ENCODE measurements around the gene SLIT3.
A peak's percentile ranks its signal among the peaks of the same experiment; 100 is the strongest.

SLIT3 gene

GRCh38 chr5:168950241-168950951 lies 350.5 kb downstream of the SLIT3 start:
- TF ChIP-seq POLR2AphosphoS5 (IDR thresholded peaks at IDR 0.05; ENCODE audit: low read depth), result no peak
- TF ChIP-seq, protein P1, sequence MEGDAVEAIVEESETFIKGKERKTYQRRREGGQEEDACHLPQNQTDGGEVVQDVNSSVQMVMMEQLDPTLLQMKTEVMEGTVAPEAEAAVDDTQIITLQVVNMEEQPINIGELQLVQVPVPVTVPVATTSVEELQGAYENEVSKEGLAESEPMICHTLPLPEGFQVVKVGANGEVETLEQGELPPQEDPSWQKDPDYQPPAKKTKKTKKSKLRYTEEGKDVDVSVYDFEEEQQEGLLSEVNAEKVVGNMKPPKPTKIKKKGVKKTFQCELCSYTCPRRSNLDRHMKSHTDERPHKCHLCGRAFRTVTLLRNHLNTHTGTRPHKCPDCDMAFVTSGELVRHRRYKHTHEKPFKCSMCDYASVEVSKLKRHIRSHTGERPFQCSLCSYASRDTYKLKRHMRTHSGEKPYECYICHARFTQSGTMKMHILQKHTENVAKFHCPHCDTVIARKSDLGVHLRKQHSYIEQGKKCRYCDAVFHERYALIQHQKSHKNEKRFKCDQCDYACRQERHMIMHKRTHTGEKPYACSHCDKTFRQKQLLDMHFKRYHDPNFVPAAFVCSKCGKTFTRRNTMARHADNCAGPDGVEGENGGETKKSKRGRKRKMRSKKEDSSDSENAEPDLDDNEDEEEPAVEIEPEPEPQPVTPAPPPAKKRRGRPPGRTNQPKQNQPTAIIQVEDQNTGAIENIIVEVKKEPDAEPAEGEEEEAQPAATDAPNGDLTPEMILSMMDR (IDR thresholded peaks at IDR 0.05; ENCODE audit: insufficient read depth, low read length), result no peak
- no peak for TF ChIP-seq SPI1 (IDR thresholded peaks at IDR 0.05; ENCODE audit: borderline replicate concordance, low read depth)
- TF ChIP-seq, protein P2, sequence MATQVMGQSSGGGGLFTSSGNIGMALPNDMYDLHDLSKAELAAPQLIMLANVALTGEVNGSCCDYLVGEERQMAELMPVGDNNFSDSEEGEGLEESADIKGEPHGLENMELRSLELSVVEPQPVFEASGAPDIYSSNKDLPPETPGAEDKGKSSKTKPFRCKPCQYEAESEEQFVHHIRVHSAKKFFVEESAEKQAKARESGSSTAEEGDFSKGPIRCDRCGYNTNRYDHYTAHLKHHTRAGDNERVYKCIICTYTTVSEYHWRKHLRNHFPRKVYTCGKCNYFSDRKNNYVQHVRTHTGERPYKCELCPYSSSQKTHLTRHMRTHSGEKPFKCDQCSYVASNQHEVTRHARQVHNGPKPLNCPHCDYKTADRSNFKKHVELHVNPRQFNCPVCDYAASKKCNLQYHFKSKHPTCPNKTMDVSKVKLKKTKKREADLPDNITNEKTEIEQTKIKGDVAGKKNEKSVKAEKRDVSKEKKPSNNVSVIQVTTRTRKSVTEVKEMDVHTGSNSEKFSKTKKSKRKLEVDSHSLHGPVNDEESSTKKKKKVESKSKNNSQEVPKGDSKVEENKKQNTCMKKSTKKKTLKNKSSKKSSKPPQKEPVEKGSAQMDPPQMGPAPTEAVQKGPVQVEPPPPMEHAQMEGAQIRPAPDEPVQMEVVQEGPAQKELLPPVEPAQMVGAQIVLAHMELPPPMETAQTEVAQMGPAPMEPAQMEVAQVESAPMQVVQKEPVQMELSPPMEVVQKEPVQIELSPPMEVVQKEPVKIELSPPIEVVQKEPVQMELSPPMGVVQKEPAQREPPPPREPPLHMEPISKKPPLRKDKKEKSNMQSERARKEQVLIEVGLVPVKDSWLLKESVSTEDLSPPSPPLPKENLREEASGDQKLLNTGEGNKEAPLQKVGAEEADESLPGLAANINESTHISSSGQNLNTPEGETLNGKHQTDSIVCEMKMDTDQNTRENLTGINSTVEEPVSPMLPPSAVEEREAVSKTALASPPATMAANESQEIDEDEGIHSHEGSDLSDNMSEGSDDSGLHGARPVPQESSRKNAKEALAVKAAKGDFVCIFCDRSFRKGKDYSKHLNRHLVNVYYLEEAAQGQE (IDR thresholded peaks at IDR 0.05; ENCODE audit: insufficient replicate concordance, low read depth), result no peak
- no peak for TF ChIP-seq GABPA (IDR thresholded peaks at IDR 0.05; ENCODE audit: low read depth)
- DNase-seq (ENCODE audit: low read depth in 1 of 2, low spot score in 1 of 2), result no peak
- Histone ChIP-seq H3K27ac (replicated peaks) (no peak overlapping the region), H3K27me3 (ENCODE audit: insufficient read depth, poor library complexity, severe bottlenecking) (no peaks in the 10 kb centered on the region), H3K4me3 (replicated peaks; ENCODE audit: insufficient read depth, low read length) (no peak overlapping the region)

DNA sequence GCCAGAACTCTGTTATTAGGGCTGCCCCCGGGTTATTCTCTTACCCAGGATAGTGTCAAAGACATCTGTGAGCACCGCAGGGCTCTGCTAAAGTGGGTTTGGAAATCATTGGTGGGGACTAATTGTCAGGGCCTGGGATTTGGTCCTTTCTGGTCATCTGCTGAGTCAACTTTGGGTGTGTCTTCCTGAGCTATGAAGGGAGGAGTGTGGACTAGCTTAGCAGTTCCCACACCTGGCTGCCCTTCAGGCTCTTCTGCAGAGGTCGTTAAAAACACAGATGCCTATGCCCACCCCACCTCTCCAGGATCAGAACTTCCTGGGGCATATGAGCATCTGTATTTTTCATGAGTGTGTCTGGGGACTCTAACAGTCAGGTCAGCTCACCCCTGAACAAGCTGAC lies 352.2 kb downstream of the SLIT3 start:
- no peak for TF ChIP-seq SPI1 (IDR thresholded peaks at IDR 0.05; ENCODE audit: borderline replicate concordance, low read depth)
- Histone ChIP-seq H3K27me3 (ENCODE audit: insufficient read depth, poor library complexity, severe bottlenecking) (no peaks in the 10 kb centered on the region), H3K27ac (replicated peaks) (no peak overlapping the region), H3K4me3 (replicated peaks; ENCODE audit: insufficient read depth, low read length) (no peak overlapping the region)
- no peak for DNase-seq (ENCODE audit: low read depth in 1 of 2, low spot score in 1 of 2)

- H3K27ac ChIP-seq (replicated peaks), result no peak overlapping the region
- no peak overlapping the region for H3K4me3 ChIP-seq (replicated peaks; ENCODE audit: insufficient read depth, low read length)
- DNase-seq (ENCODE audit: low read depth in 1 of 2, low spot score in 1 of 2), result peak in 1 of 2 experiments; percentile 22
- no peak for TF ChIP-seq SPI1 (IDR thresholded peaks at IDR 0.05; ENCODE audit: borderline replicate concordance, low read depth)
- TF ChIP-seq, protein P1 (IDR thresholded peaks at IDR 0.05; ENCODE audit: insufficient read depth, low read length), result peak; percentile 40
- peaks cover 4% of the 10 kb centered on the region for H3K27me3 ChIP-seq (ENCODE audit: insufficient read depth, poor library complexity, severe bottlenecking)
These were observed 353.6 kb downstream of the SLIT3 start for GRCh38 chr5:168947212-168947868.

DNA sequence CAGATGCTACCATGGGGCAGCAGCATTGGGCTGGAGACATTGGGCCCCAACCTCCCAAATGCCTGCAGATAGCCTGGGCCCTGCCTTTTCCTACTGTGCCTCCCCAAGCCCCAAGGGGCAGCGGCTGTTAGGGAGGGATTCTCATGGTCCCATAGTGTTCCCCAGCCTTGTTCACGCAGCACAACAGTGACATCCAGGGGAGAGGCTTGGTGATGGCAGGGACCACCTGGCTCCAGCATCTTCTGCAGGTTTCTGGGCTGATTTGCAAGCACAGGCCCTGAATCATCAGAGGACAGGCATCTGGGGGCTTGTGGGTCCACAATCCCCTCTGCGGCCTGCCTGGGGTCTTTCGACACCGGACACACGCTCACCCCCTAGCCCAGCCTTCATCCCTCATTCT lies 354.6 kb downstream of the SLIT3 start:
- no peak for TF ChIP-seq GABPA (IDR thresholded peaks at IDR 0.05; ENCODE audit: low read depth)
- TF ChIP-seq, protein P2 (IDR thresholded peaks at IDR 0.05; ENCODE audit: insufficient replicate concordance, low read depth), result no peak
- no peak for TF ChIP-seq POLR2AphosphoS5 (IDR thresholded peaks at IDR 0.05; ENCODE audit: low read depth)
- TF ChIP-seq, protein P1 (IDR thresholded peaks at IDR 0.05; ENCODE audit: insufficient read depth, low read length), result no peak
- no peak for TF ChIP-seq SPI1 (IDR thresholded peaks at IDR 0.05; ENCODE audit: borderline replicate concordance, low read depth)
- no peak for DNase-seq (ENCODE audit: low read depth in 1 of 2, low spot score in 1 of 2)

More for the DNA sequence above, 354.6 kb downstream of the SLIT3 start:
- Histone ChIP-seq H3K27me3 (ENCODE audit: insufficient read depth, poor library complexity, severe bottlenecking) (peaks cover 4% of the 10 kb centered on the region), H3K4me3 (replicated peaks; ENCODE audit: insufficient read depth, low read length) (no peak overlapping the region), H3K27ac (replicated peaks) (no peak overlapping the region)
